NCI-H2171 treated with DMSO at 0.1 percent for 48 hours (cell line): ENCODE measurements around the gene GABARAP.
A peak's percentile ranks its signal among the peaks of the same experiment; 100 is the strongest.

Experiments used
- DNase-seq: peaks from one replicate; lab custom pipeline; 2025; lab: John Stamatoyannopoulos, UW

Gene GABARAP

DNA sequence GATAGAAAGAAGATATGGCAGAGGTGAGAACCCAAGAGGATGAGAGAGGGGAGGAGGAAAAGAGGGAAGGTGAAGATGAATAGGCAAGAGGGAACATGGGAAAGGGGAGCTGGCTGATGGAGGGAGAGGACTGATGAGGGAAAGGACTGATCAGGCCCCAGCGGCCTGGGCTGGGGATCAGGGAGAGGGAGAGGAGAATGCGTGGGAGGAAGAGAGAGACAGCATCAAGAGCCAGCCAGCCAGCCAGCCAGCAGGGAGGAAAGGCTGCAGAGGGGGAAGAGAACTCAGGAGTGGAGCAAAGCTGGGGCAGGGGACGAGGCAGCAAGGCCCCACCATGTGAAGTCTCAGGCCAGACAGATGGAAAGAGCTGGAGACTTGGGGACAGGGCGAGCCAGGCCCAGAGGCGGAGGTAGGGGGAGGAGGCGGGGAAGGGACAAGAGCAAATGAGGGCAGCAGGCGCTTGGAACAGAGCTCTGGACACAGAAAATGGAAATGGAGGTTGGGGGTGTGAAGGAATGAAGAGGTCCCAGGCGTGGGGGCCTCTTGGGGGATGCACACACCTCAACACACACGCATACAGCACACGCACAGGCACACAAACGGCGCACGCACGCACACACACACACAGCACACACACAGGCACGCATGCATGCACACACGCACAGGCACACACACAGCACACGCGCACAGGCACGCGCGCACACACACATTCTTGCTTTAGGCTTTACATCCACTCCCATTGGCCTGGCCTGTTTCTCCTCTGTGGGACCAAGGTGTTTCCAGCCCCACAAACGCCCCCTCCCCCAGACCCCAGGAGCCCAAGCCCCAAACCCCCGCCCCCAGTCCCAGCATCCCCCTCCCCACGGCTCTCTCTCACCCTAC is 34.9 kb downstream of the GABARAP start:
- DNase-seq, result no peak

DNA sequence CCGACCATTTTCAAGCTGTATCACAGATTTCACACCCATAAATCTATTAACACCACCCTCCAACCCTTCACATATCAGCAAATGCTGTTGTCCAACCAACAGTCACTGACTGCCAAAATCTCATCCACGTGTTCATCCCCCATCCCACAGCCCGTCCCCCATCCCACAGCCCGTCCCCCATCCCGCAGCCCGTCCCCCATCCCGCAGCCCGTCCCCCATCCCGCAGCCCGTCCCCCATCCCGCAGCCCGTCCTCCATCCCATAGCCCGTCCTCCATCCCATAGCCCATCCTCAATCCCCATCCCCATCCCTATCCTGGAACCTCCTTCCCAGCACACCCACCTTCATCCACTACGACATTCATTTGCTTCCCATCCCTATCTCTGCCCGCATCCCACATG is 36.7 kb downstream of the GABARAP start:
- no peak for DNase-seq

DNA sequence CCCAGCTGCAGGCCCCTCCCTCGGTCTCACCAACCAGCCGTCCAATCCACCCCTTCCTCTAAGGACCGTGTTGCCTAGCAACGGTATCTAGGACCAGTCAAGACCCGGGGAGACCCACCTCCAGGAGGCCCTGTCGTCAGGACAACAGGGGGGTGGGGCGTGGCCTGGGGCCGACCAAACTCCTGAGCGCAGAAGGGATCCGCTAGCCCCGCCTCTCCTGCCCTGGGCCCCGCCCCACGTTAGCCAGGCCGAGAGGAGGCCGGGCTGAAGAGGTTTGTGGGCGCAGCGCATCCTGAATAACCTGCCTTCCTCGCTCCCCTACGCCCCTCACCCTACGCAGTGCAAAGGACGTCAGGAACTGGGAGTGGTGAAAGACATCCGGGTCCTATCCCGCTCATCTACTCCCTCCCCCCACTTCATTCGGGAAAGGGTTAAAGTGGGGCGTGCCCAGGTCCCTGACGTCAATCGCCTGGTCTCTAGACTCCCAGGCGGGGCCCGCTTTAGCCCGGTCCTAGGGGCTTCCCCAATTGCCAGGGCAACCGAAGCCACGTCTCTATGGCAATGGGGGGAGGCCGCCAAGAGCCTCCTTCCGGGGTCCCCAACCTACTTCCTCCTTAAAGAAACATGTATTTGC is 37.3 kb downstream of the GABARAP start:
- DNase-seq, result peak; percentile 96

DNA sequence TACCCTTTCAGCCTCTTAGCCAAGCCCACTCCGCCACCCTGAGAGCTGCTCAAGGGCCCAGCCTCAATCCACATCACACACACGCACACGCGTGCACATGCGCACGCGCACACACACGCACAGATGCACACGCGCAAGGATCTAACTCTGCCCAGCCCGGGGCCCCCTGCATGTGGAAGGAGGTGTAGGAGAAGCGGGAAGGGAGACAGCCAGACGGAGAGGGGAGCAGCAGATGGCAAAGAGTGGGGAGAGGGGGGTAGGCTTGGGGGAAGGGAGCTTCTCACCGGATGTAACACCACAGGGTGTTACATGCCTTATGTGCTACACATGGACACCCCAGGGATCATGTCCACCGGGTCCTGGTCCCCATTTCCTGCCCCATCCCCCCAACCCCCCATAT is 37.9 kb downstream of the GABARAP start:
- DNase-seq, result peak; percentile 97

DNA sequence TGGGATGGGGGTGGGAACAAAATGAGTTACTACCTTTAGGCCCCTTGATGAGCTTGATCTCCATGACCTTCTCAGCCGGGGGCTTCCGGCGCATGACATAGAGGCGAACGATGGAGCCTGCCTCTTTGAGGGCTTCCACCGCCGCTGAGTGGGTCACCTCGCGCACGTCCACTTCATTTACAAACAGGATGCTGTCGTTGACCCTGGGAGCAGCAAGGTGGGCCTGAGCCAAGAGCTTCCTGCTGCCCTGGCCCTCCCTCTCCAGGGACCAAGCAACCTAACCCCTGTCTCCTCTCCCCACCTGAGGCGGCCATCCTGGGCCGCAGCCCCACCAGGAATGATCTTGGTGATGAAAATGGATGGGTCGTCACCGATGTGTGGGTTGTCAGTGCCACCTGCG is 38.9 kb downstream of the GABARAP start:
- DNase-seq, result no peak

DNA sequence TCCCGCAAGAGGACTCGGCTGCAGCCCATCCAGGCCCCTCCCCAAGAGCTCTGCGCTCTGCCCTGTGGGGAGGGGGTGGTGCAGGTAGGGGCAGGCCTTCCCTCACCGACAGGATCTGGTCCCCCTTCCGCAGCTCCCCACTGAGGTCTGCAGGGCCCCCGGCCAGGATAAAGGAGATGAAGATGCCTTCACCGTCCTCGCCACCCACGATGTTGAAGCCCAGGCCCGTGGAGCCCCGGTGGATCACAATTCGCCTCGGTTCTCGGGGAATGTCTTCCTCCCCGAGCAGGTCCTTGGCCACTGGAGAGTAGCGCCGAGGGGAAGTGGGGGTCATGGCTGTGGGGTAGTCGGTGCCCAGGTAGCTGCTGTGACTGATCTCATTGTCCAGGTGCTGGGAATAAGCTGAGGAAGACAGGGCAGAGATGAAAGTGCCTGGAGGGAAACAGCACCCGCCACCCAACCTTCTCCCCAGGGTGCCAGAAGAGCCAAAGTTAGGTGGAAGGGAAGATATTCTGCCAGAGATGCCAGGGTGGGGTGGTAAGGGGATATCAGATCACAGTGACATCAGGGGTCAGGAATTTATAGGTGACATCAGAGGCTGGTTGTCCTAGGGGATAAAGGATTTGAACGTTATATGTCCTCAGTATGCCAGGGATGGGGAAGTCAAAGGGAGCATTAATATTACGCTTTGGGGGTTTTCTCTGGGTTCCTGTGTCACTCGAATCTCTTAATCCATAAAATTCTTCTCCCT is 45.4 kb downstream of the GABARAP start:
- no peak for DNase-seq

DNA sequence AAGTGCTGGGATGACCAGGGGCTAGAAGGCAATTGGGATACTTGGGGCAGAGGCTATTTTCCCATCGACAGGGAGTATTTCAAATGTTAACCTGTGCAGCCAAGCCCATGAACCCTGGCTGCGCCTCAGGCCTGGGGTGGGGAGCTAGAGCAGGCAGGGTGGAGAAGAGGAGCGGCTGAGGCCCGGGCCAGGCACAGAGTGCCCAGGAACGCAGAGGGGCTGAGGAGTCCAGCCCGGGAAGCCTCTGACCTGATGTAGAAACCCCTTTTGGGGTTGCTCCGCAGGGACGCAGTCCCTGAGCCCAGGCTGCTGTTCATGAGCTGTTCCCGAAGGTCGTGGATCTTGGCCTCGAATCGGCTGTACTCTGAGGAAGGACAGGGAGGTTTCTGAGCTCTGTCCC is 46.3 kb downstream of the GABARAP start:
- DNase-seq, result no peak

DNA sequence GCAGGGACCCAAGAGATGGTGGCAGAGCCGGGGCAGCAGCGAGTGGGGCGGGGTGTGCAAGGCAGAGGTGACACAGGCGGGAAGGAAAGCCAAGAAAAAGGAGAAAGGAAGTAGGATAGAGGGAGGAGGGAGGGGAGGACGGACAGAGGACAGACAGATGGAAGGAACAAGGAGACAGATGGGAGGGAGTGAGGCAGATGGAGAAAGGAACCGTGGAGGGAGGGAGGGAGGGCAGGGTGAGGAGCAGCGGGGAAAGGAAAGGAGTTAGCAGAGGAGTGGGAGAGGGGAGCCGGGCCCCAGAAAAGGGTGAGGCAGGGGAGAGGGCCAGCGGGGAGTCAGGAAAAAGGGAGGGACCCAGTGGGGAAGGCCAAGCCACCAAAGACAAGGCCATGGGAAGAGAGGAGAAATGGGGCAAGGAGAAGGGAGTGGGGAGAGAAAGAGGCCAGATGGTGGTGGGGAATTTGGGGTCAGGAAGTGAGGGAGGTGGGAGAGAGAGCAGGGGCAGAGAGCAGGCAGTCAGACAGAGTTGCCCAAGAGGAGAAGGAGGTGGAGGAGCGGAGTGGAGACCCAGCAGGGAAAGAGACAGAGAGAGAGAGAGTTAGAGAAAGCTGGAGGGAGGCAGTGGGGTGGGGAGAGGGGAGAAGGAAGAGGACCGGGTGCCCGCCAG is 49.8 kb downstream of the GABARAP start:
- peak; percentile 95 for DNase-seq

DNA sequence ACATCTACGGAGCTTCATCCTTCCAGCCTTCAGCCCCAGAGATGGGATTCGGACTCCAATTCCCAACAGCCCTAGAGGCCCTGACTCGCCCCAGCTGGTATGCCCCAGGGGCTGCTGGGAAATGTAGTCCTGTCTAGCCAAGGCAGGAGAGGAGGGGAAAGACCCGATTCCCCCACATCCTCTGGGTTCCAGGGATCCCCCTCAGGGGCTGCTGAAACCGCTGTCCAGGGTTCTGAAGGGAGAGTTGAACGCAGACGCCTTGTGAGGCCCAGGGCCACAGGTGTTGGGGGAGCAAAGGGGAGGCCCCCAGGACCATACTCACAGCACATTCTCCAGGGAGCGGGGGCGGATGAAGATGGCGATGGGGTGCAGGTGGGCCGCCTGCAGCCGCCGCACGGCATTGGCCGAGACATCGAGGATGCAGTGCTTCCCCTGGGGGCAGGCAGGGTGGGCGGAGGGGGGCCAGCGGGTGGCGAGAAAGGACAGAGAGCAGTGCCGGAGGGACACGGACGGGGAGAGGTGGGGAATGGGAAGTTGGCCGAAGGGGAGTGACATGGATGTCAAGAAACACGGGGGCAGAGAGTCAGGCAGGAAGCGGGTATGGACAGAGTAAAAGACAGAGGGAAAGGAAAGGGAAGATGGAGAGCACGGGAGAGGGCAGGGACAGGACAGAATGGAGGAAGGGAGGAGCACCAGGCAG is 50.5 kb downstream of the GABARAP start:
- peak; percentile 88 for DNase-seq

DNA sequence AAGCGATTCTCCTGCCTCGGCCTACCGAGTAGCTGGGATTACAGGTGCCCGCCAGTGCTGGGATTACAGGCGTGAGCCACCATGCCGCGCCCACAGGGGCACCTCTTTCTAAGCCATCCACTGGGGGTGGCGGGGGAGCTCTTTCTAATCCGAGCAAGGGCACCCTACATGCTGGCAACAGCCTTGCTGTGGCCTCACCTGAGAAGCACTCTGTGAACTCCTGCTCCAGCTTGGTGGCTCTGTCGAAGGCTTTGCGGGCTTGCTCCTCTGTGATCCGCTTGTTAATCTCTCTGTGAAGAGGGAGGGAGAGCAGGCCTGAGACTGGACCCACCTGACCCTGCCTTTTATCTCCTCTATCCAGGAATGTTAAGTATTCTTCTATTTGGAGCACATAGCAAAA is 51.2 kb downstream of the GABARAP start:
- no peak for DNase-seq

DNA sequence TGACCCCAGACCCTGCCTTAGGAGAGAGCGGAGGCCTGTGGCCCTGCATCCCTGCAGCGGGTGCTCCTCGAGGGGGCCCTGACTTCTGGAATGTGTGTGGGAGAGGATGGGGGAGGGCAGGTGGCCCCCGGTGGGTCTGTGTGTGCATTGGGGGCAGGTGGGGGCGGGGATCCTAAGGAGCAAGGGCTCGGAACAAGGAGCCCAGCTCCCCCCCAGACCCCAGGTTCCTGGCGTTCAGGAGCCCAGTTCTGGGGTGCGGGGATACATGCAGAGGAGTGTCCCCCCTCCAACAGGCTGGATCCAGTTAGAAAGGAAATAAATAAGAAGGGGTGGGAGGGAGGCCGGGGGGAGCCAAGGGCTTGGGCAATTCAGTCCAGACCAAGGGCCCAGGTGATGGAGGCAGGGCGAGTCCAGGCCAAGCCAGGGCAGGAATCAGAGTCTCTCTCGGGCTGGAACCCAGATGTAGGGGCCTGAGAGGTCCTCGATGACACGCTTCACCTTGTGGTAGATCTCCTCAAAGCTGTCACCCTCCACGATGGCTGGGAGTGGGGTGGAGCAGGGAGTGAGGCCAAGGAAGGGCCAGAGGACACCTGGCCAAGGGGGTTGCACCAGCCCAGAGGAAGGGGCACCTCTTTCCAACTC is 51.9 kb downstream of the GABARAP start:
- no peak for DNase-seq
